Measurements from ENCODE around the gene RILP.

Gene RILP

GRCh38 chr17:1597861-1598342, 51.8 kb downstream of the RILP start:
- TF ChIP-seq CTCF (conservative IDR thresholded peaks at IDR 0.05; ENCODE audit: low read length) = no peak
- no peak overlapping the region for H3K4me3 ChIP-seq (ENCODE audit: low read length)
- DNase-seq (ENCODE audit: low read depth) = no peak

Data from AG10803 (cell line).